ENCODE data around the gene CREB3L4.
"Not testable (repeated sequence)": the region's sequence is repeated elsewhere in the genome, so short reads cannot be mapped to it uniquely, and the experiment has no call there.

The CREB3L4 gene

GRCh38 chr1:154000420-154000819 lies 32.7 kb downstream of the CREB3L4 start:
- TF ChIP-seq CTCF (IDR thresholded peaks at IDR 0.05; ENCODE audit: borderline replicate concordance, insufficient read depth, low read depth, low read length) = no peak
- H3K4me3 ChIP-seq (ENCODE audit: low read depth, low read length) = no peak overlapping the region

- no peak for TF ChIP-seq CTCF (IDR thresholded peaks at IDR 0.05; ENCODE audit: borderline replicate concordance, insufficient read depth, low read depth, low read length)
- no peak overlapping the region for H3K4me3 ChIP-seq (ENCODE audit: low read depth, low read length)
Measured at GRCh38 chr1:154006136-154006535, 38.4 kb downstream of the CREB3L4 start.

GRCh38 chr1:154012129-154012528 lies 44.4 kb downstream of the CREB3L4 start:
- TF ChIP-seq CTCF (IDR thresholded peaks at IDR 0.05; ENCODE audit: borderline replicate concordance, insufficient read depth, low read depth, low read length) = no peak
- H3K4me3 ChIP-seq (ENCODE audit: low read depth, low read length) = no peak overlapping the region

- not testable (repeated sequence) for H3K4me3 ChIP-seq (ENCODE audit: low read depth, low read length)
Measured at GRCh38 chr1:154012543-154012942, 44.8 kb downstream of the CREB3L4 start.

- no peak for TF ChIP-seq CTCF (IDR thresholded peaks at IDR 0.05; ENCODE audit: borderline replicate concordance, insufficient read depth, low read depth, low read length)
Measured at GRCh38 chr1:154014154-154014907, 46.6 kb downstream of the CREB3L4 start.

GRCh38 chr1:154019269-154019668 lies 51.6 kb downstream of the CREB3L4 start:
- TF ChIP-seq CTCF (IDR thresholded peaks at IDR 0.05; ENCODE audit: borderline replicate concordance, insufficient read depth, low read depth, low read length) = no peak
- H3K4me3 ChIP-seq (ENCODE audit: low read depth, low read length) = no peak overlapping the region

More at GRCh38 chr1:154014154-154014907, 46.6 kb downstream of the CREB3L4 start:
- no peak overlapping the region for H3K4me3 ChIP-seq (ENCODE audit: low read depth, low read length)

- no peak for TF ChIP-seq CTCF (IDR thresholded peaks at IDR 0.05; ENCODE audit: borderline replicate concordance, insufficient read depth, low read depth, low read length)
- H3K4me3 ChIP-seq (ENCODE audit: low read depth, low read length) = no peak overlapping the region
Measured at GRCh38 chr1:154019940-154020339, 52.2 kb downstream of the CREB3L4 start.
